ENCODE measurements around the gene TOMM34.

DNA sequence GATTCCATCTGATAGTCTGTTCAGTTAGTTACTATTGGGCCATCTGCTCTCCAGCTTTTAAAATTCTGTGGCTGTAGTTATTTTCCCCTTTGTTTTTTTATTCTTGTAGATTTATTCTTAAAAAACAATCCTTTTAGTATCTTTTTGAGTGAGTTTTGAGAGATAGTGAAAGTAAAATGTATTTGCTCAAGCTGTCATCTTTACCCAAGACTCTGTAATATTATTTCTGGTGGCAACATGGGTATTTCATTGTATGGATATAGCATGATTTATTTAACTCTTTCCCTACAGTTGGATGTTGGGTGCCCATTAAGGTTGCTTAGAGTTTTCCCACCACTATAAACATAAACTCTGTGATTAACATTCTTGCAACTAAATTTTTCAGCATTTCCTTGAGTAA is 30.8 kb upstream of the TOMM34 start:
- TF ChIP-seq, protein P1, sequence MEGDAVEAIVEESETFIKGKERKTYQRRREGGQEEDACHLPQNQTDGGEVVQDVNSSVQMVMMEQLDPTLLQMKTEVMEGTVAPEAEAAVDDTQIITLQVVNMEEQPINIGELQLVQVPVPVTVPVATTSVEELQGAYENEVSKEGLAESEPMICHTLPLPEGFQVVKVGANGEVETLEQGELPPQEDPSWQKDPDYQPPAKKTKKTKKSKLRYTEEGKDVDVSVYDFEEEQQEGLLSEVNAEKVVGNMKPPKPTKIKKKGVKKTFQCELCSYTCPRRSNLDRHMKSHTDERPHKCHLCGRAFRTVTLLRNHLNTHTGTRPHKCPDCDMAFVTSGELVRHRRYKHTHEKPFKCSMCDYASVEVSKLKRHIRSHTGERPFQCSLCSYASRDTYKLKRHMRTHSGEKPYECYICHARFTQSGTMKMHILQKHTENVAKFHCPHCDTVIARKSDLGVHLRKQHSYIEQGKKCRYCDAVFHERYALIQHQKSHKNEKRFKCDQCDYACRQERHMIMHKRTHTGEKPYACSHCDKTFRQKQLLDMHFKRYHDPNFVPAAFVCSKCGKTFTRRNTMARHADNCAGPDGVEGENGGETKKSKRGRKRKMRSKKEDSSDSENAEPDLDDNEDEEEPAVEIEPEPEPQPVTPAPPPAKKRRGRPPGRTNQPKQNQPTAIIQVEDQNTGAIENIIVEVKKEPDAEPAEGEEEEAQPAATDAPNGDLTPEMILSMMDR (IDR thresholded peaks at IDR 0.05; ENCODE audit: low read length): no peak
- TF ChIP-seq EZH2 (IDR thresholded peaks at IDR 0.05; ENCODE audit: borderline replicate concordance, low read length): no peak
